Cardiac fibroblast (primary cell): Measurements from ENCODE around the gene SACM1L.

Experiments
- DNase-seq, 2 donors: peaks; one replicate each; pipeline versions ENCODE4 v3.0.0 to v3.0.0-alpha.2; 2010; ENCODE audit warnings: low read depth in 2 of 2
- H3K4me3 ChIP-seq, 2 donors: replicated peaks in 1 of 2; 1 replicate in 1 of 2; 2 replicates in 1 of 2; pipeline ENCODE4 v1.5.1; 2011; ENCODE audit warnings: low read depth in 2 of 2, low read length in 2 of 2, mild to moderate bottlenecking in 2 of 2, moderate library complexity in 1 of 2
- CTCF ChIP-seq: IDR thresholded peaks from one replicate; pipeline ENCODE4 v1.5.1; 2011; ENCODE audit warnings: low read depth, mild to moderate bottlenecking, low read length, inconsistent platforms

The SACM1L gene

DNA sequence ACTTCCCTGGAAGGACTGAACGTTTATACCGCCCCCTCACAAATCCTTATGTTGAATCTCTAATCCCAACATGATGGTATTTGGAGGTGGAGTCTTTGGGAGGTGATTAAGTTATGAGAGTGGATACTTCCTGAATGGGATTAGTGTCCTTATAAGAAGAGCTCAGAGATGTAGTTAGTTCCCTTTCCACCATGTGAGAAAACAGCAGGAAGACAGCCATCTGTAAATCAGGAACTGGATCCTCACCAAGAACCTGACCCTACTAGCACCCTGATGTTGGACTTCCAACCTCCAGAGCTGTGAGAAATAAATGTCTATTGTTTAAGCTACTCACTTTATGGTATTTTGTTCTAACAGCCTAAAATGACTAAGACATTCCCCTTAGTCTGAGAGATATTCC is 33.3 kb upstream of the SACM1L start:
- no peak for TF ChIP-seq CTCF
- DNase-seq: peak in 1 of 2 donors; percentile 53
- H3K4me3 ChIP-seq: no peak overlapping the region

DNA sequence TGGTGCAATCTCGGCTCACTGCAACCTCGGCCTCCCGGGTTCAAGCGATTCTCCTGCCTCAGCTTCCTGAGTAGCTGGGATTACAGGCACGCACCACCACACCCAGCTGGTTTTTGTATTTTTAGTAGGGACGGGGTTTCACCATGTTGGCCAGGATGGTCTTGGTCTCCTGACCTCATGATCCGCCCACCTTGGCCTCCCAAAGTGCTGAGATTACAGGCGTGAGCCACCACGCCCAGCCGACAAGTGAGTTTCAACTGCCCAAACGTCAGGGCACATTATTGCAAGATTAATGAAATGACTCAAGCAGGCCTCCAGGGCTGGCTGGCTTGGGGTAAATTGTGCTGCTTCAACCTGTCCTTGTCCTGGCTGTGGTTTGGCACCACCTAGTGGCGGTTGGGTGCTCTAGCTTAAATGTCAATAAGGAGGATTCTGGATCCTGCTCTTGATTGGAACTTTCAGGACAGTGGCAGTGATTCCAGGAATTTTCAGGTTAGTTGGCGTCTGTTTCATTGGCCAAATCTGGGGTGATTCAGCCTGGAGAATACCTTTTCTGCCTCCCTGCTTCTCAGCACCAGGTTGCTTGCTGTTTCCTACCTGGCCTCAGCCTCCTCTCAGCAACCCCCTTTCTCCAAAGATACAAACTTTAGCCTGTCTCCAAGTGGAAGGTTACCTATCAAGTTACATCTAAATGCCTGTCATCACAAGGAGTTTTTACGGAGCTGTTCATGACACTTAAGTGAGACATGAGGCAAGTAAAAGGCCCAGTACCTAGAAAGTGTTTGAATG is 32.4 kb upstream of the SACM1L start:
- H3K4me3 ChIP-seq: no peak overlapping the region
- peak; percentile 91 for TF ChIP-seq CTCF
- DNase-seq: peak; percentile 97 to 99

DNA sequence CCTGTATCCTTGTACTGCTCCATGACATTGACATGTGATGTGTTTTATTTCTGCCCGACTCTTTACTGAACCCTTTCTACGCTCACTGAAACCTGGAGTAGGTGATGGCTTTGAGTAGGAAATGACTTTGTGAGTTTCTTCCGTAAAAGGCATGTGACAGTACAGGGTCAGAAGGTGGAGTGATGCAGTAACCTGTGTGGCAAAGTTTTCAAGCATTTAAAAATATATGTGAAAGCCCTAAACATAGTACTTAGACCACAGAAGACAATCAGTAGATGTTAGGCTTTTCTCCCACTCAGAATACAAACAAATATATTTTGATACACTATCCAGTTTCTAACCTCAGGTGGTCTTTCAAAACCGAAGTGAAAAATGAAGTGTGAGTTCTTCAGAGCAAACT is 31.3 kb upstream of the SACM1L start:
- DNase-seq: no peak
- no peak for TF ChIP-seq CTCF
- H3K4me3 ChIP-seq: no peak overlapping the region

DNA sequence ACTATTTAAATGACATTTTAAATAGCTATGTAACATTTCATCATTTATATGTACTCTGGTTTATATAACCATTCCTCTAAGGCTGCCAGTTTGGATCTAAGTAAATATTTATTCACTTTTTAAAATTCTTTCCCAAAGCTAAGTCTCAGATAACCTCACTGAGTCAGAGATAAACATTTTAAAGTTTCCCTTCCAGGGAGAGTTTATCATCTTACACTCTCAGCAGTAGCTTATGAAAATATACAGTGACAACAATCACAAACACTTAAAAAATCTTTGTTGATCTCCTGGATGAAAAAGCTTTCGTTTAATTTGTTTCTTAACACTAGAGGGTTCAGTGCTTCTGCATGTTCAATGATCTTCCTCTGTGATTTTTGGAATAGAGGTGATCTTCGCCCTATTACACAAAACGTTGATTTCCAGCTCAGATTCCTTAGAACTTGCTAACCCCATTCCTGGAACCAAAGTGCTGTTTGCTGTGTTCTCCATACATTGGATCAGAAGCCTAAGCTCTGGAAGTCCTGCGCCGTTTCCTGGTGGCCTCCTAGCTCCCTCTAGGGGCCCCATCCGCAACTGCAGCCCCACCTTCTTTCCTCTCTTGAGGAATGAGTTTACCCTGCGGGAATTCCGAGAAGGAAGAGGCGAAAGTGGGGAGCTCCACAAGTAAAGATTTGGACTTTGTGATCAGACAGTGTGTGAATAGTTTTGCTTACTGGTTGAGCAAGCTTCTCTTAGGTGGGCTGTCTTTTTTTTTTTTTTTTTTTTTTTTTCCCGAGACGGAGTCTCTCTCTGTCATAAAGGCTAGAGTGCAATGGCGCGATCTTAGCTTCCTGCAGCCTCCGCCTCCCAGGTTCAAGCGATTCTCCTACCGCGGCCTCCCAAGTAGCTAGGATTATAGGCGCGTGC is 29.3 kb upstream of the SACM1L start:
- H3K4me3 ChIP-seq: no peak overlapping the region
- peak; percentile 79 to 81 for DNase-seq
- TF ChIP-seq CTCF: peak; percentile 99

- H3K4me3 ChIP-seq: no peak overlapping the region
- no peak for DNase-seq
- TF ChIP-seq CTCF: no peak
Measured at GRCh38 chr3:45660567-45660901, 28.7 kb upstream of the SACM1L start.

- H3K4me3 ChIP-seq: peak overlapping the region in 1 of 2 donors; percentile 1
- no peak for DNase-seq
Measured at GRCh38 chr3:45664578-45664977, 24.6 kb upstream of the SACM1L start.

More at GRCh38 chr3:45664578-45664977, 24.6 kb upstream of the SACM1L start:
- TF ChIP-seq CTCF: no peak
